Stimulated activated CD8-positive, alpha-beta memory T cell treated with anti-CD3 and anti-CD28 coated beads, Interleukin-15, amount 100 ng/mL, for 4 hours (primary cell): ENCODE results near the gene PLCB1.
"Not testable (repeated sequence)": the region's sequence is repeated elsewhere in the genome, so short reads cannot be mapped to it uniquely, and the experiment has no call there.

Source experiments
- DNase-seq, 2 donors: peaks; one replicate each; pipeline ENCODE4 v3.0.0-alpha.2; 2020; ENCODE audit warnings: low read depth in 2 of 2

The PLCB1 gene

GRCh38 chr20:8542110-8542486 is 410.0 kb downstream of the PLCB1 start:
- no peak for DNase-seq

GRCh38 chr20:8545212-8545611 is 413.1 kb downstream of the PLCB1 start:
- DNase-seq: no peak

GRCh38 chr20:8547035-8547650 is 415.1 kb downstream of the PLCB1 start:
- no peak for DNase-seq

GRCh38 chr20:8547968-8548588 is 416.0 kb downstream of the PLCB1 start:
- DNase-seq: no peak

GRCh38 chr20:8549192-8549591 is 417.1 kb downstream of the PLCB1 start:
- DNase-seq: no peak

GRCh38 chr20:8557711-8558110 is 425.6 kb downstream of the PLCB1 start:
- DNase-seq: no peak

GRCh38 chr20:8562356-8562755 is 430.3 kb downstream of the PLCB1 start:
- no peak for DNase-seq

GRCh38 chr20:8568075-8568474 is 436.0 kb downstream of the PLCB1 start:
- DNase-seq: no peak

GRCh38 chr20:8569766-8570165 is 437.7 kb downstream of the PLCB1 start:
- DNase-seq: no peak

- no peak for DNase-seq
Observed at GRCh38 chr20:8571611-8572010, 439.5 kb downstream of the PLCB1 start.

GRCh38 chr20:8573686-8574085 is 441.6 kb downstream of the PLCB1 start:
- no peak for DNase-seq

- DNase-seq: no peak
Observed at GRCh38 chr20:8575114-8575513, 443.0 kb downstream of the PLCB1 start.

- no peak for DNase-seq
Observed at GRCh38 chr20:8578161-8578865, 446.2 kb downstream of the PLCB1 start.

- no peak for DNase-seq
Observed at GRCh38 chr20:8579035-8579434, 447.0 kb downstream of the PLCB1 start.

GRCh38 chr20:8581446-8582183 is 449.5 kb downstream of the PLCB1 start:
- DNase-seq: no peak

GRCh38 chr20:8583012-8583565 is 451.0 kb downstream of the PLCB1 start:
- DNase-seq: no peak

GRCh38 chr20:8583566-8584043 is 451.5 kb downstream of the PLCB1 start:
- no peak for DNase-seq

- DNase-seq: no peak
Observed at GRCh38 chr20:8587251-8587650, 455.2 kb downstream of the PLCB1 start.

GRCh38 chr20:8587810-8588209 is 455.7 kb downstream of the PLCB1 start:
- no peak for DNase-seq

GRCh38 chr20:8589956-8590355 is 457.9 kb downstream of the PLCB1 start:
- no peak for DNase-seq

GRCh38 chr20:8600910-8601541 is 469.0 kb downstream of the PLCB1 start:
- not testable (repeated sequence) for DNase-seq

- no peak for DNase-seq
Observed at GRCh38 chr20:8601542-8601912, 469.5 kb downstream of the PLCB1 start.
